Activated naive CD4-positive, alpha-beta T cell treated with anti-CD3 and anti-CD28 coated beads for 36 hours (primary cell): ENCODE results near the gene DHRS2. TPM values are rescaled to one million over a fixed set of nuclear protein-coding genes. Genes with fewer than 3 reads are reported as not detected.
"Not testable (repeated sequence)": the region's sequence is repeated elsewhere in the genome, so short reads cannot be mapped to it uniquely, and the experiment has no call there.

Experiments used
- CTCF ChIA-PET: fragments of 350-600 bp; sonication (Branson Sonifier 250); formaldehyde crosslinking; loops from one replicate; lab custom pipeline; 2021; ENCODE audit warnings: antibody characterized with exemption; lab: Charles Lee
- DNase-seq: peaks from one replicate; pipeline ENCODE4 v3.0.0-alpha.2; 2020
- H3K27ac Mint-ChIP-seq: one replicate; pipeline ENCODE4 v1.8.0; 2021; ENCODE audit warnings: mild to moderate bottlenecking, mixed read lengths
- H3K27me3 Mint-ChIP-seq: one replicate; pipeline ENCODE4 v1.8.0; 2021; ENCODE audit warnings: low read depth, mixed read lengths
- H3K36me3 Mint-ChIP-seq: one replicate; pipeline ENCODE4 v1.8.0; 2021; ENCODE audit warnings: low read depth, mixed read lengths
- H3K4me1 Mint-ChIP-seq: one replicate; pipeline ENCODE4 v1.8.0; 2021; ENCODE audit warnings: low read depth, mixed read lengths
- H3K4me3 Mint-ChIP-seq: one replicate; pipeline ENCODE4 v1.8.0; 2021; ENCODE audit warnings: mild to moderate bottlenecking, moderate library complexity, mixed read lengths
- H3K9me3 Mint-ChIP-seq: one replicate; pipeline ENCODE4 v1.8.0; 2021; ENCODE audit warnings: mixed read lengths
- intact Hi-C: fragments of 100-400 bp; cut with micrococcal nuclease; formaldehyde crosslinking; loops from one replicate; pipeline ENCODE4 v1.15.1; 2023
- total RNA-seq, 2 experiments: library from RNA; stranded (reverse); gene quantifications; one replicate each; pipeline ENCODE4 v1.2.3, GENCODE V29; 2021

DHRS2 gene
- total RNA-seq, 2 experiments from 2014 or later: 0.17 to 0.26 TPM

DNA sequence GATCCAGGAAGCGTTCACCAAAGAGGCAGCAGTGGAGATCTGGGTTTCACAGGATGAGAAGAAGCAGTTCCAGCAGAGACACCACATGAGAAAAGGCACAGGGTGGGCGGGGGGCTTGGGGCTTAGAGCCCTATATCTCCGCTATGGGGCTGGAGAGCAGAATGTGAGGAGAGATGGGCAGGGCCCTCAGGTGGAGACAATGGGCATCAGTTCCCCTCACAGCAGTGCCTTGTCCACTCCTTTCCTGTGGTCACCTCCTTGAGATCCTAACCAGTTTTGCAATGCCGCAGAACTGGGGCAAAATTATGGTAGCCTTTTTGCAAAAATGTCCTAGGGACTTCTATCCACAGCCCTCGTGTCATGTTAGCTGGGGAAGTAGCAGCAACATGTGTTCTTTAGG, 27.5 kb downstream of the DHRS2 start:
- no peak overlapping the region for H3K4me3 Mint-ChIP-seq
- H3K4me1 Mint-ChIP-seq: no peaks in the 10 kb centered on the region
- CTCF ChIA-PET: no interaction called here
- H3K27me3 Mint-ChIP-seq: no peaks in the 10 kb centered on the region
- H3K36me3 Mint-ChIP-seq: no peaks in the 10 kb centered on the region
- H3K9me3 Mint-ChIP-seq: no peaks in the 10 kb centered on the region
- intact Hi-C loops: no loop called here
- no peak overlapping the region for H3K27ac Mint-ChIP-seq
- DNase-seq: no peak

DNA sequence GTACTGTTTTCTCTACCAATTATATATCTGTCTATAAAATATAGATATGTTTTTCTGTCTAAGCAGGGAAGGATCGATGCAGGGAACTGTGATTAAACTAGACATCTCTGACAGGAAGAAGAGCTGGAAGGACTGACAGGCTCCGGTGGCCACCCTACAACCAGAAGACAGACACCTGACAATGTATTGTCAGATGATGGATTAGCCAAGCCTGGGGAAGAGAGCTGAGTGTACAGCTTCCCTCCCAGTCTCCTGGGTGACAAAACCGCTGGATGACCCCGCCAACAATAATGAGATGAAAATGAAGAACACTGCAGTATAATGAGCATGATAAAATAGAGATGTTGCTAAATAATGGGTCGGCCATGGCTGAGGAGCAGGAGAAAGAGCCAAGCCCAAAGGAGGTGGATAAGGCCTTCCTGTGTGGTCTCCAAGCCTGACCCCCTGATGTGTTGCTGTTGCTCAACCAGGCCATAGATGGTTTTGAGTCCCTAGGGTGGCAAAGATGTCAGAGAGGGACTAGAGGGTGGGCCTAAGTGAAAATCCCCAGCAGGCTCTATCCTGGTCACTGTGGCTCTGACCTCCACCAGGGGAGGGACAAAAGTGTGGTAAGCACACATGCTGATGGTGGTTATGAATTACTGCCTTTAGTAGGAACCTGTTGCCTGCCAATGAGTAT, 28.2 kb downstream of the DHRS2 start:
- no peak for DNase-seq
- Mint-ChIP-seq H3K9me3 (no peaks in the 10 kb centered on the region), H3K27me3 (no peaks in the 10 kb centered on the region), H3K4me1 (no peaks in the 10 kb centered on the region), H3K36me3 (no peaks in the 10 kb centered on the region), H3K4me3 (no peak overlapping the region), H3K27ac (no peak overlapping the region)
- intact Hi-C loops: no loop called here
- CTCF ChIA-PET: interaction anchor here (0.7 to 1.0 kb wide), 2 partner anchors 220 to 266 kb away, joined by 3 read pairs; no protein-coding TSS in a partner anchor

DNA sequence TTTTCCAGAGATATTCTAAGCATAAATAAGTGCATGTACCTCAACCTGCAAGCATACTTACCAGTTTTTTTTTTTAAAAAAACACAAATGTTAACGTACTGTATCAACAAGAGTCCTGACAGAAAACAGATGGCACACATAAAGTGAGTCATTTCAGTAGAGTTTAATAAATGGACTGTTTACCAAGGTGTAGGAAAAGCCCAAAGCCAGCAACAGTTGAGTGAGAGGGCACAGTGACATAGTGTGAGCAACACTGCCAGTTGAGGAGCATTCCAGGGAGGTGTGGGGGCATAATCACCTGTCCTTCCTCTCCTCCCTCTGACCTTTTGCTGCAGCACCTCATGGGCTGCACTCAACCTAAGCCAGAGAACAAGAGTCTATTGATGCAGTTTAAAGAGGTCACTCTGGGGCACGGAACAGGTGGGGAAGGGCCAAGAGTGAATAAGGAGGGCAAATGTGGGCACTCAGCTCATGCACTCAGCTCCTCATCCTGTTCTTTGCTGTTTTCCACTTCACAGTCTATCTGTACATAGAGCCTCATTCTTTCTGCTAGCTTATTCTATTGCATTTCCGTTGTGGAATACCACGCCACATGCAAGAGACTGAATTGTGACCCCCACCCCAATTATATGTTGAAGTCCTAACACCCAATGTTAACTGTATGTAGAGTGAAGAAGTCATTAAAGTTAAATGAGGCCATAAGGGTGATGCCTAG, 29.3 kb downstream of the DHRS2 start:
- H3K27me3 Mint-ChIP-seq: no peaks in the 10 kb centered on the region
- H3K4me3 Mint-ChIP-seq: no peak overlapping the region
- H3K4me1 Mint-ChIP-seq: no peaks in the 10 kb centered on the region
- no peaks in the 10 kb centered on the region for H3K9me3 Mint-ChIP-seq
- CTCF ChIA-PET: interaction anchor here (0.6 to 1.6 kb wide), 12 partner anchors 10 to 265 kb away, joined by 3 to 17 read pairs (median 4); no protein-coding TSS in a partner anchor
- no peaks in the 10 kb centered on the region for H3K36me3 Mint-ChIP-seq
- no peak overlapping the region for H3K27ac Mint-ChIP-seq
- no peak for DNase-seq
- intact Hi-C loops: loop anchor here (1.0 kb wide), 3 partner anchors 76 to 289 kb away; no protein-coding TSS in a partner anchor

DNA sequence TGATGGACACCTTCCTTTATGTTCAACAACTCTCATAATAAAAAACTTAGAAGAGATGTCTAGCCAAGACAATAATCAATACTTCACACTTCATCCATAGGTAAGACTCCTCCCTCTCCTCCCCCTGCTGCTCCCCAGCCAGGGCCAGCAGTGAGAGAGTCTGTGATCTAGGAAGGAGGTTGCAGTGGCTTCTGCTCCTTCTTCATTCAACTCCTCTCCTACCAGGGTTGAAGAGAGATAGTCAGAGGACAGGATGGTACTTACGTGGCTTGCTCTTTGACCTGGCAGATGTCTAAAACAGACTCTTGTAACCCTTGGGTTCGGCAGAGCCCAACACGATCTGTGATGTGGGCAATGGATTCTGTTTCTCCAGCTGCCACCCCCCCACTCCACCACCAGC, 31.0 kb downstream of the DHRS2 start:
- no peak for DNase-seq
- Mint-ChIP-seq H3K4me3 (no peak overlapping the region), H3K36me3 (no peaks in the 10 kb centered on the region), H3K9me3 (no peaks in the 10 kb centered on the region), H3K27ac (no peak overlapping the region), H3K4me1 (no peaks in the 10 kb centered on the region), H3K27me3 (no peaks in the 10 kb centered on the region)
- intact Hi-C loops: no loop called here
- CTCF ChIA-PET: interaction anchor here (0.9 to 2.1 kb wide), 3 partner anchors 35 to 244 kb away, joined by 3 to 8 read pairs (median 4); no protein-coding TSS in a partner anchor

DNA sequence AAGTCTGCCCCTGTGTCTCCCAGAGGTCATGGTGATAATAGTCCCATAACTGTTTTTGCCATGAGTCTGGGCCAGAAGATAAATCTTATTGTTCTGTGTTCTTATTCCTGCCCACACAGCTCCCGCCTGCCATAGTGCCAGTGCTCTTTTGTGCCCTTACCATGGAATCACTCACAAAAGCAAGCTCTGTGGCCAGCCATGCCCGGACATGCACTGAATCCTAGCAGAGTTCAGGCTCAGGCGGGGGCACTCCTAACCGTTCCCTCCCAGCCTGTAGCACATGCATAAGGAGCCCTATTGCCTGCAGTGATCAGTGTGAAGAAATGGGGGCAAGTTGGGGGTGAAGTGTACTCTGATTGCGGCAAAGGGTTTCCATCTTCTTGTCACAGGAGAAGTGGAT, 33.3 kb downstream of the DHRS2 start:
- Mint-ChIP-seq H3K4me1 (no peaks in the 10 kb centered on the region), H3K27me3 (no peaks in the 10 kb centered on the region), H3K4me3 (no peak overlapping the region), H3K9me3 (no peaks in the 10 kb centered on the region), H3K36me3 (no peaks in the 10 kb centered on the region), H3K27ac (no peak overlapping the region)
- intact Hi-C loops: no loop called here
- DNase-seq: no peak
- CTCF ChIA-PET: interaction anchor here (1.3 kb wide), 1 partner anchor 241 kb away, joined by 5 read pairs; no protein-coding TSS in a partner anchor

DNA sequence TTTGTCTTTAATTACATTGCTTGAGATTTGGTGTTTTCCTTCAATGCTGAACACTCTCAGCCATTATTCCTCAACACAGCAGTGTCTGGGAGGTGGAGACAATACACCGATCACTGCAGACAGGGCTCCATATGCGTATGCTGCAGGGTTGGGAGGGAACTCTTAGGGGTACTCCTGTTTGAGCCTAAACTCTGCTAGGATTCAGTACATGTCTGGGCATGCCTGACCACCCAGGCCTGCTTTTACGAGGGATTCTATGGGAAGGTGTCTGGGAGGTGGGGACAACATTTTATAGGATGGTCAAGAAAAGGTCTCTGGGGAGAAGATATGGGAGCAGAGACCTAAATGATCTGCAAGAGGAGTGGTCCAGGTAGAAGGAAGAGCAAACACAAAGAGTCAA, 34.3 kb downstream of the DHRS2 start:
- Mint-ChIP-seq H3K4me1 (no peaks in the 10 kb centered on the region), H3K9me3 (no peaks in the 10 kb centered on the region), H3K4me3 (no peak overlapping the region), H3K27me3 (no peaks in the 10 kb centered on the region), H3K27ac (no peak overlapping the region), H3K36me3 (no peaks in the 10 kb centered on the region)
- intact Hi-C loops: no loop called here
- CTCF ChIA-PET: interaction anchor here (1.3 kb wide), 1 partner anchor 240 kb away, joined by 5 read pairs; no protein-coding TSS in a partner anchor
- DNase-seq: no peak

DNA sequence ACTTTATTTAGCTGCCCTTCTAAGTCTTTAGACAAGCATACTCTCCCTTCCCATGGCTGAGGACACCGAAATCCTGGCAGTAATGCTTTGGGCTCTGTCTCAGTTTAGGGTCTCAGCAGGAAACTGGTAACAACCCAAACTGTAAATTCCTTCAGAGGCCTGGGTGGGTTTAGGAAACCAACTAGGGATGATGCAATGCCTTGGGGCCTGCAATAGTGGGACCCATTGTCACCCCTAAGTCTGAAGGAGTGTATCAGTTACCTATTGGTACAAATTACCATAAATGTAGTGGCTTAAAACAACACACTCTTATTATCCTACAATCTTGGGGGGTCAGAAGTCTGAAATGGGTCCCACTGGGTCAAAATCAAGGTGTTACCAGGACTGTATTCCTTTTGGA, 36.0 kb downstream of the DHRS2 start:
- no peak overlapping the region for H3K27ac Mint-ChIP-seq
- intact Hi-C loops: no loop called here
- no peak for DNase-seq
- no peaks in the 10 kb centered on the region for H3K4me1 Mint-ChIP-seq
- H3K27me3 Mint-ChIP-seq: peaks cover 3% of the 10 kb centered on the region
- no peak overlapping the region for H3K4me3 Mint-ChIP-seq
- CTCF ChIA-PET: no interaction called here
- no peaks in the 10 kb centered on the region for H3K36me3 Mint-ChIP-seq
- H3K9me3 Mint-ChIP-seq: no peaks in the 10 kb centered on the region

DNA sequence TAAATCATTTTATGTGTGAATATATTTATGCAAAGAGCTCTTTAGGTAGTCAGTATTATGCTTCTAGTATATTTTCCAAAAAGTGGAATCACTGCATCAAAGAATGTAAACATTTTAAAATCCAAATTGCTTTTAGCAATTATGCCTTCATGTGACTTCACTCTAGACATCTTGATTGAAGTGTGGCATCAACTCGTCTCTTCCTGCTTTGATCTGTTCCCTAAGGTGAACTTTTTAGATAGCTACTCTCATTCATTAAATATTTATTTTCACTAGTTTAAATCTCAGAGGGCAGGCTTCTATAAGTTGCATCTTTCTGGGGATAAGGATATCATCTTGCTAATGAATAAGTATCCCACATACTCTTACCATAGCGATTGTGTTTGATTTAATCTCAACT, 39.2 kb downstream of the DHRS2 start:
- no peaks in the 10 kb centered on the region for H3K36me3 Mint-ChIP-seq
- intact Hi-C loops: no loop called here
- no peak overlapping the region for H3K4me3 Mint-ChIP-seq
- H3K27ac Mint-ChIP-seq: no peak overlapping the region
- no peak for DNase-seq
- CTCF ChIA-PET: interaction anchor here (1.9 kb wide), 1 partner anchor 9 kb away, joined by 5 read pairs; no protein-coding TSS in a partner anchor
- H3K27me3 Mint-ChIP-seq: peaks cover 3% of the 10 kb centered on the region
- no peaks in the 10 kb centered on the region for H3K4me1 Mint-ChIP-seq
- no peaks in the 10 kb centered on the region for H3K9me3 Mint-ChIP-seq

DNA sequence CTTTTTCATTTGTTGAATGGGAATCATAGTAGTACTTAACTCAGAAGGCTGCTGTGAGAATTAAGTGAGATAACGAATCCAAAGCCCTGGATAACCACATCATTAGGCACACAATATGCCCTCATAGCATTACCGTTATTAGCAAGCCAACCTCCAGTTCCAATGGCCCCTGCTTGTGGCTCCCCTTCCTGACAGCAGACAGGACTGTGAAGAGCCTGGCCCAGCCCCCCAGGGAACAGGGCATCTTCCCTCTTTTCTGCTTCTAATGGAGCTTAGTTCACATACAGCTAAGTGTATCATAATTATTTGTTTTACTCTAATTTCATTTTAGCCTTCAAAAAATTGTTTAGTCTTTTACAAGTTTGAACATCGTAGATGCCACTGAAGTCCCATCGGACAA, 39.7 kb downstream of the DHRS2 start:
- intact Hi-C loops: no loop called here
- no peak overlapping the region for H3K27ac Mint-ChIP-seq
- H3K27me3 Mint-ChIP-seq: peaks cover 3% of the 10 kb centered on the region
- H3K36me3 Mint-ChIP-seq: no peaks in the 10 kb centered on the region
- no peaks in the 10 kb centered on the region for H3K9me3 Mint-ChIP-seq
- no peaks in the 10 kb centered on the region for H3K4me1 Mint-ChIP-seq
- DNase-seq: no peak
- CTCF ChIA-PET: interaction anchor here (1.9 kb wide), 1 partner anchor 10 kb away, joined by 5 read pairs; no protein-coding TSS in a partner anchor
- H3K4me3 Mint-ChIP-seq: no peak overlapping the region

DNA sequence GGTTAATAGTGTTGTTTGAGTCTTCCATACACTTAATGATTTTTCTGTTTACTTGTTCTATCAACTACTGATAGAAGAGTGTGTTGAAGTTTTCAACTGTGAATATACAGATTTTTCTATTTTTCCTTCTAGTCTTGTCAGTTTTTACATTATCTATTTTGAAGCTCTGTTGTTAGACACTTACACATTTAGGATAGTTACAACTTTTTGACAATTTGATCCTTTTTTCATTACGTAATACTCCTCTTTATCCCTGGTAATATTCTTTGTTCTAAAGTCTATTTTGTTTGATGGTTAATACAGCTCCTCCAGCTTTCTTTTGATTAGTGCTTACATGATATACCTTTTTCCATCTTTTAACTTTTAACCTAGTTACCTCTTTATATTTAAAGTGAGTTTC, 45.2 kb downstream of the DHRS2 start:
- Mint-ChIP-seq H3K27ac (no peak overlapping the region), H3K9me3 (no peaks in the 10 kb centered on the region), H3K4me3 (no peak overlapping the region), H3K36me3 (no peaks in the 10 kb centered on the region), H3K4me1 (no peaks in the 10 kb centered on the region), H3K27me3 (peaks cover 3% of the 10 kb centered on the region)
- no peak for DNase-seq
- CTCF ChIA-PET: interaction anchor here (1.2 kb wide), 1 partner anchor 49 kb away, joined by 3 read pairs; no protein-coding TSS in a partner anchor
- intact Hi-C loops: no loop called here

DNA sequence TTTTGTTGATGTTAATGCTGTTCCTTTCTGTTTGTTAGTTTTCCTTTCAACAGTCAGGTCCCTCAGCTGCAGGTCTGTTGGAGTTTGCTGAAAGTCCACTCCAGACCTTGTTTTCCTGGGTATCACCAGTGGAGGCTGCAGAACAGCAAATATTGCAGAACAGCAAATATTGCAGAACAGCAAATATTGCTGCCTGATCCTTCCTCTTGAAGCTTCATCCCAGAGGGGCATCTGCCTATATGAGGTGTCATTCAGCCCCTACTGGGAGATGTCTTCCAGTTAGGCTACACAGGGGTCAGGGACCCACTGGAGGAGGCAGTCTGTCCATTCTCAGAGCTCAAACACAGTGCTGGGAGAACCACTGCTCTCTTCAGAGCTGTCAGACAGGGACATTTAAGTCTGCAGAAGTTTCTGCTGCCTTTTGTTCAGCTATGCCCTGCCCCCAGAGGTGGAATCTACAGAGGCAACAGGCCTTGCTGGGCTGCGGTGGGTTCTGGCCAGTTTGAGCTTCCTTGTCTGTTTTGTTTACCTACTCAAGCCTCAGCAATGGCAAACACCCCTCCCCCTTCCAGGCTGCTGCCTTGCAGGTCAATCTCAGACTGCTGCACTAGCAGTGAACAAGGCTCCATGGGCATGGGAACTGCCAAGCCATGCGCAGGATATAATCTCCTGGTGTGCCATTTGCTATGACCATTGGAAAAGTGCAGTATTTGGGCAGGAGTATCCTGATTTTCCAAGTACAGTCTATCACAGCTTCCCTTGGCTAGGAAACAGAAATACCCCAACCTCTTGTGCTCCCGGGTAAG, 53.7 kb downstream of the DHRS2 start:
- H3K4me1 Mint-ChIP-seq, intact Hi-C loops, H3K27ac Mint-ChIP-seq, H3K9me3 Mint-ChIP-seq, H3K4me3 Mint-ChIP-seq, DNase-seq, H3K36me3 Mint-ChIP-seq: not testable (repeated sequence)
- CTCF ChIA-PET: interaction anchor here (1.4 kb wide), 1 partner anchor 58 kb away, joined by 6 read pairs; no protein-coding TSS in a partner anchor
- peaks cover 11% of the 10 kb centered on the region for H3K27me3 Mint-ChIP-seq

DNA sequence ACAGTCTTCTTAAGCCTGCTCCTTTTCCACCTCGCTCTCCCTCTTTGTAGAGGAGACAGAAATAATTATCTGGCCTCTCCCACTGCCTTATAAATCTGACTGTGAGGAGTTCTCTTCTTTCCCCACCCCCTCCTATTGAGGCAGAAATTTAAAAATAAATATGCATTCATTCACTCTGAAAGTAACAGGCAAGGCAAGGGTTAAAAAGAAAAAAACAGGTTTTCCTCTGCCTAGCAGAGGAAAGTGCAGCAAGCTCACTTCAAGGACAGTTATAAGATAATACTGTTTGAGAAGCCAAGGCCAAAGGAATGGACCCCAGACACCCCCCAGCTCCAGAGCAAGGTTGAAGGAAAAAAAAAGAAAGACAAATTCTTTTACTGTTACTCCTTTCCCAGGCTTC, 56.3 kb downstream of the DHRS2 start:
- no peaks in the 10 kb centered on the region for H3K36me3 Mint-ChIP-seq
- CTCF ChIA-PET: interaction anchor here (0.7 kb wide), 1 partner anchor 60 kb away, joined by 3 read pairs; no protein-coding TSS in a partner anchor
- H3K4me1 Mint-ChIP-seq: no peaks in the 10 kb centered on the region
- no peaks in the 10 kb centered on the region for H3K9me3 Mint-ChIP-seq
- peaks cover 18% of the 10 kb centered on the region for H3K27me3 Mint-ChIP-seq
- H3K4me3 Mint-ChIP-seq: no peak overlapping the region
- DNase-seq: no peak
- H3K27ac Mint-ChIP-seq: no peak overlapping the region
- intact Hi-C loops: no loop called here
